Calu3 (cell line): Measurements from ENCODE around the gene MIF. TPM values are rescaled to one million over a fixed set of nuclear protein-coding genes. Genes with fewer than 3 reads are reported as not detected.
A peak's percentile ranks its signal among the peaks of the same experiment; 100 is the strongest.

Source experiments
- Bru-seq: library from RNA; stranded (reverse); fragments of 400-500 nt; gene quantifications from one replicate; lab custom pipeline; 2021; lab: Mats Ljungman, UMichigan
- BruChase-seq, 2 experiments: library from RNA; stranded (reverse); fragments of 400-500 nt; gene quantifications; one replicate each; lab custom pipeline; 2021; lab: Mats Ljungman, UMichigan
- BruUV-seq: library from RNA; stranded (reverse); fragments of 400-500 nt; replicated peaks from 2 replicates; lab custom pipeline; 2021; lab: Mats Ljungman, UMichigan
- CTCF ChIA-PET: fragments of 300-600 bp; sonication (Branson Sonifier 250); formaldehyde crosslinking; loops from one replicate; lab custom pipeline; 2022; ENCODE audit warnings: antibody characterized with exemption; lab: Charles Lee
- DNase-seq: peaks from one replicate; pipeline ENCODE4 v3.0.0; 2022
- H3K27ac Mint-ChIP-seq: one replicate; pipeline ENCODE4 v1.8.0; 2022; ENCODE audit warnings: mixed read lengths; ENCODE audit not compliant: unreplicated experiment
- H3K27me3 Mint-ChIP-seq: one replicate; pipeline ENCODE4 v1.8.0; 2022; ENCODE audit warnings: mixed read lengths; ENCODE audit not compliant: unreplicated experiment
- H3K36me3 Mint-ChIP-seq: one replicate; pipeline ENCODE4 v1.8.0; 2022; ENCODE audit warnings: mild to moderate bottlenecking, moderate library complexity, mixed read lengths; ENCODE audit not compliant: insufficient read depth, unreplicated experiment
- H3K4me1 Mint-ChIP-seq: one replicate; pipeline ENCODE4 v1.8.0; 2022; ENCODE audit warnings: mild to moderate bottlenecking, low read depth, mixed read lengths; ENCODE audit not compliant: unreplicated experiment
- H3K4me3 Mint-ChIP-seq: one replicate; pipeline ENCODE4 v1.8.0; 2022; ENCODE audit warnings: mild to moderate bottlenecking, low read depth, moderate library complexity, mixed read lengths; ENCODE audit not compliant: unreplicated experiment
- H3K9me3 Mint-ChIP-seq: one replicate; pipeline ENCODE4 v1.8.0; 2022; ENCODE audit warnings: low read depth, mixed read lengths; ENCODE audit not compliant: unreplicated experiment
- CTCF ChIP-seq: fragments of 200-600 bp; IDR thresholded peaks from one replicate; pipeline ENCODE4 v1.8.0; 2022; ENCODE audit warnings: antibody characterized with exemption; ENCODE audit not compliant: unreplicated experiment
- intact Hi-C: fragments of 100-400 bp; cut with micrococcal nuclease; formaldehyde crosslinking; loops from one replicate; pipeline ENCODE4 v1.10.0; 2022; ENCODE audit not compliant: unreplicated experiment
- long read RNA-seq: library from polyadenylated mRNA; stranded (forward); transcript quantifications from one replicate; pipeline ENCODE4 v2.0.0, GENCODE V29; 2022
- total RNA-seq: library from RNA; stranded (reverse); gene quantifications from 2 replicates; pipeline ENCODE4 v1.2.3, GENCODE V29; 2022

Gene MIF
- total RNA-seq (669 and 679 TPM in 2 replicates), Bru-seq, nascent RNA (percentile 86 among the genes with signal in this experiment), BruChase-seq, experiment 1, labeled RNA remaining after a 6-hour chase (percentile 97 among the genes with signal in this experiment), BruChase-seq, experiment 2, labeled RNA remaining after a 2-hour chase (percentile 91 among the genes with signal in this experiment)
- long read RNA-seq, transcript MIF-203 (2 exons, 435 nt), result minor isoform, 16 of 1,894 reads
- long read RNA-seq, transcript MIF-201 (3 exons, 939 nt), result major isoform, 1,838 of 1,894 reads
- long read RNA-seq, transcript MIF-202 (2 exons, 589 nt), result minor isoform, 24 of 1,894 reads
- long read RNA-seq, partial matches to known transcripts, result 0 of 1,894 reads
- long read RNA-seq, other reads (novel, unspliced or antisense), result 16 of 1,894 reads

GRCh38 chr22:23893945-23894709 lies at the start of gene MIF:
TSS of gene MIF (plus strand) at chr22:23894383. CDS start at chr22:23894475, 92 bp downstream.
- no TSS peak for BruUV-seq
- no peaks in the 10 kb centered on the region for H3K9me3 Mint-ChIP-seq
- peak; percentile 99 for DNase-seq
- H3K4me1 Mint-ChIP-seq, result peaks cover 24% of the 10 kb centered on the region
- peak within 1 kb of the TSS; percentile 98 for H3K27ac Mint-ChIP-seq
- CTCF ChIA-PET, result interaction anchor here (0.5 to 1.8 kb wide), 12 partner anchors 11 to 433 kb away, joined by 3 to 17 read pairs (median 4); partner anchors contain the start of gene SLC2A11
- intact Hi-C loops, result no loop called here
- TF ChIP-seq CTCF, result peak; percentile 82
- no peaks in the 10 kb centered on the region for H3K27me3 Mint-ChIP-seq
- peaks cover 65% of the 10 kb centered on the region for H3K36me3 Mint-ChIP-seq
- H3K4me3 Mint-ChIP-seq, result peak within 1 kb of the TSS; percentile 92

- no TSS peak for BruUV-seq
- H3K36me3 Mint-ChIP-seq, result peaks cover 4% of the 10 kb centered on the region
- H3K27me3 Mint-ChIP-seq, result peaks cover 34% of the 10 kb centered on the region
- peaks cover under 1% of the 10 kb centered on the region for H3K4me1 Mint-ChIP-seq
- CTCF ChIA-PET, result interaction anchor here (0.6 to 1.5 kb wide), 2 partner anchors 12 to 17 kb away, joined by 5 to 7 read pairs; partner anchors contain the start of gene SLC2A11
- no peak for TF ChIP-seq CTCF
- H3K27ac Mint-ChIP-seq, result no peak overlapping the region
- no peaks in the 10 kb centered on the region for H3K9me3 Mint-ChIP-seq
- intact Hi-C loops, result loop anchor here (5.0 kb wide), 2 partner anchors 77 to 302 kb away; partner anchors contain the start of gene CHCHD10
- no peak for DNase-seq
- no peak overlapping the region for H3K4me3 Mint-ChIP-seq
Measured at GRCh38 chr22:23844739-23845202, 49.4 kb upstream of the MIF start.

- CTCF ChIA-PET, result interaction anchor here (0.6 to 1.5 kb wide), 4 partner anchors 11 to 74 kb away, joined by 3 to 7 read pairs (median 4); partner anchors contain the start of gene SLC2A11
- no TSS peak for BruUV-seq
- Mint-ChIP-seq H3K4me3 (no peak overlapping the region), H3K4me1 (no peaks in the 10 kb centered on the region), H3K36me3 (peaks cover 8% of the 10 kb centered on the region), H3K9me3 (no peaks in the 10 kb centered on the region), H3K27me3 (peaks cover 27% of the 10 kb centered on the region), H3K27ac (no peak overlapping the region)
- DNase-seq, result no peak
- TF ChIP-seq CTCF, result no peak
- intact Hi-C loops, result loop anchor here (5.0 kb wide), 2 partner anchors 78 to 303 kb away; partner anchors contain the start of gene CHCHD10
Measured at GRCh38 chr22:23845265-23846080, 48.7 kb upstream of the MIF start.
